ENCODE data around the gene FNDC3A.

GRCh38 chr13:49219647-49220035 lies 243.9 kb downstream of the FNDC3A start:
- TF ChIP-seq POLR2A (IDR thresholded peaks at IDR 0.05) (no peak), CTCF (IDR thresholded peaks at IDR 0.05) (no peak)

Data from thyroid gland (tissue), 4 donors.